GM23338 (cell line): ENCODE data around the gene TCERG1L. TPM values are rescaled to one million over a fixed set of nuclear protein-coding genes. Genes with fewer than 3 reads are reported as not detected.

Source experiments
- ATAC-seq: fragments of 200-7000 bp; cut with Tn5 transposase; 3 replicates; pipeline ENCODE4 v1.9.1; 2020
- DNase-seq: peaks from one replicate; pipeline ENCODE4 v3.0.0-alpha.2; 2015; ENCODE audit warnings: low spot score
- H2AFZ ChIP-seq: fragments of 200-600 bp; sonication (generic); 2 replicates; pipeline ENCODE4 v1.8.0; 2016; ENCODE audit warnings: antibody characterized with exemption, mild to moderate bottlenecking, moderate library complexity
- H3F3A ChIP-seq: fragments of 200-600 bp; sonication (generic); replicated peaks from 2 replicates; pipeline ENCODE4 v1.8.0; 2017; ENCODE audit warnings: antibody characterized with exemption, mixed run types, low read depth
- H3K27ac ChIP-seq: fragments of 200-600 bp; sonication (generic); 2 replicates; pipeline ENCODE4 v1.6.1; 2016; ENCODE audit warnings: low read depth
- H3K27me3 ChIP-seq: fragments of 200-600 bp; sonication (generic); 2 replicates; pipeline ENCODE4 v1.8.0; 2016; ENCODE audit warnings: mild to moderate bottlenecking, mixed run types, moderate library complexity; ENCODE audit not compliant: insufficient read depth
- H3K36me3 ChIP-seq: fragments of 200-600 bp; sonication (generic); 2 replicates; pipeline ENCODE4 v1.8.0; 2016; ENCODE audit warnings: mild to moderate bottlenecking; ENCODE audit not compliant: insufficient read depth
- H3K4me1 ChIP-seq: fragments of 200-600 bp; sonication (generic); 2 replicates; pipeline ENCODE4 v1.8.0; 2016; ENCODE audit warnings: mild to moderate bottlenecking, moderate library complexity; ENCODE audit not compliant: insufficient read depth
- H3K4me2 ChIP-seq: fragments of 200-600 bp; sonication (generic); 2 replicates; pipeline ENCODE4 v1.7.1; 2017; ENCODE audit warnings: mixed run types
- H3K4me3 ChIP-seq: fragments of 200-600 bp; sonication (generic); 2 replicates; pipeline ENCODE4 v1.6.1; 2016; ENCODE audit warnings: mixed run types
- H3K79me2 ChIP-seq: fragments of 200-600 bp; sonication (generic); replicated peaks from 2 replicates; pipeline ENCODE4 v1.8.0; 2017; ENCODE audit warnings: mild to moderate bottlenecking; ENCODE audit not compliant: insufficient read depth
- H3K9me2 ChIP-seq: fragments of 200-600 bp; sonication (generic); 2 replicates; pipeline ENCODE4 v1.8.0; 2017; ENCODE audit not compliant: insufficient read depth
- H4K20me1 ChIP-seq: fragments of 200-600 bp; sonication (generic); replicated peaks from 2 replicates; pipeline ENCODE4 v1.8.0; 2017; ENCODE audit warnings: mild to moderate bottlenecking; ENCODE audit not compliant: insufficient read depth
- H3K27ac Mint-ChIP-seq: 2 replicates; pipeline ENCODE4 v1.8.0; 2020; ENCODE audit warnings: inconsistent platforms, mild to moderate bottlenecking, moderate library complexity, mixed read lengths
- H3K27me3 Mint-ChIP-seq: 3 replicates; pipeline ENCODE4 v1.8.0; 2022; ENCODE audit warnings: low read depth, mild to moderate bottlenecking, moderate library complexity, mixed read lengths, inconsistent platforms; ENCODE audit not compliant: insufficient read depth, poor library complexity
- H3K36me3 Mint-ChIP-seq: 3 replicates; pipeline ENCODE4 v1.8.0; 2021; ENCODE audit warnings: low read depth, mild to moderate bottlenecking, inconsistent platforms, moderate library complexity, mixed read lengths
- H3K4me1 Mint-ChIP-seq: 3 replicates; pipeline ENCODE4 v1.8.0; 2020; ENCODE audit warnings: mild to moderate bottlenecking, inconsistent platforms, mixed read lengths
- H3K4me3 Mint-ChIP-seq: 3 replicates; pipeline ENCODE4 v1.8.0; 2021; ENCODE audit warnings: moderate library complexity, mild to moderate bottlenecking, inconsistent platforms, mixed read lengths
- H3K9me3 Mint-ChIP-seq: 3 replicates; pipeline ENCODE4 v1.8.0; 2020; ENCODE audit warnings: moderate library complexity, mild to moderate bottlenecking, inconsistent platforms, mixed read lengths
- CREB1 ChIP-seq: fragments of 250-450 bp; sonication (Bioruptor Pico); IDR thresholded peaks from 2 replicates; pipeline ENCODE4 v1.5.0; 2020; ENCODE audit warnings: low read depth, mild to moderate bottlenecking, moderate library complexity
- EZH2 ChIP-seq: fragments of 200-600 bp; sonication (generic); IDR thresholded peaks from one replicate; pipeline ENCODE4 v1.8.0; 2017; ENCODE audit warnings: antibody characterized with exemption, mild to moderate bottlenecking, low read depth; ENCODE audit not compliant: unreplicated experiment
- EZH2phosphoT487 ChIP-seq: fragments of 200-600 bp; sonication (generic); IDR thresholded peaks from one replicate; pipeline ENCODE4 v1.8.1; 2018; ENCODE audit warnings: antibody characterized with exemption; ENCODE audit not compliant: unreplicated experiment
- JUNB ChIP-seq: IDR thresholded peaks from one replicate; pipeline ENCODE4 v1.6.1; 2016; ENCODE audit warnings: antibody characterized with exemption; ENCODE audit not compliant: unreplicated experiment
- POLR2AphosphoS5 ChIP-seq: IDR thresholded peaks from 2 replicates; pipeline ENCODE4 v1.6.1; 2016; ENCODE audit warnings: antibody characterized with exemption, low read depth
- STAT1 ChIP-seq: IDR thresholded peaks from one replicate; pipeline ENCODE4 v1.6.1; 2016; ENCODE audit warnings: antibody characterized with exemption; ENCODE audit not compliant: unreplicated experiment
- ZNF114 ChIP-seq: fragments of 250-450 bp; sonication (Bioruptor Pico); IDR thresholded peaks from 2 replicates; pipeline ENCODE4 v1.5.0; 2020; ENCODE audit warnings: mild to moderate bottlenecking, moderate library complexity
- ZNF331 ChIP-seq: fragments of 250-450 bp; sonication (Bioruptor Pico); IDR thresholded peaks from 2 replicates; pipeline ENCODE4 v1.5.0; 2020; ENCODE audit warnings: low read depth, mild to moderate bottlenecking, moderate library complexity
- polyA plus RNA-seq: library from polyadenylated mRNA; unstranded; fragments of >200 nt; fragmentation: Nextera tagmentation; extraction: Ambion mirVana; gene quantifications from 2 replicates; pipeline ENCODE4 v1.2.1, GENCODE V29; 2016
- total RNA-seq: library from RNA; depleted of rRNA; stranded (reverse); fragments of >200 nt; shearing (Covaris generic); gene quantifications from 2 replicates; pipeline ENCODE4 v1.2.3, GENCODE V29; 2014
- TF ChIP-seq, protein P1 (sequence below): IDR thresholded peaks from 2 replicates; pipeline ENCODE4 v1.6.1; 2016; ENCODE audit warnings: antibody characterized with exemption
- TF ChIP-seq, protein P2 (sequence below), 2 experiments: fragments of 200-600 bp in 1 of 2; sonication (generic) in 1 of 2; conservative IDR thresholded peaks; 2 replicates each; pipeline versions ENCODE4 v1.5.1 to v1.6.1; 2016 to 2017; ENCODE audit warnings: antibody characterized with exemption in 2 of 2, low read depth in 2 of 2, mild to moderate bottlenecking in 2 of 2, moderate library complexity in 1 of 2

The TCERG1L gene
- total and polyA plus RNA-seq, 2 experiments from 2014 or later: 3.9 to 5.5 TPM

DNA sequence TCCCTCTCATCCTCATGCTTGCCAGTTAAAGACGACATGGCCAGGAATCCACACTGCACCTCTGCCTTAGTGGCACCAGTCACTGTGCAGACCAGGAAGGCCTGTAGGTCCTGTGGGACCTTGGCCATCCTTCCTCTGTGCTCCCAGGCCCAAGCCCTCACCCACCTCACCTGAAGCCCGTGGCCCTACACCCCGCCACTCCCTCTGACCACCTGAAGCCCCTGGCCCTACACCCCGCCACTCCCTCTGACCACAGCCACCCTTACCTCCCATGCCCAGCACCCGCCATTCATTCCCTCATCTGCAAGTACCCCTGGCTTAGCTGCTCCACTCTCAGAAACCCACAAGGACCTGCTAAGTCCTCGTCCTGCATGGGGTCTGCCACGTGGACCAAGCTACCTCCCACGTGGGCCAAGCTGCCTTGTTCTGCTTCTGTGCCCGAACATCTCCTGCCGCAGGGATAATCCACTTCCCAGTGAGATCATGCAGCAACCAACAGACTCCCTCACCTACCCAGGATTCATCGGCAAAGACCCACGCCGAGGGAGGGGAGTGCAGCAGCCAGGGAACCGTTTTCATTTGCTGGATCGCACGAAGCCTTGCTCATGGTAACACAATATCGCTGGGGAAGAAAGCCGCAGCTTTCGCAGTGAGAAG, 151.2 kb downstream of the TCERG1L start:
- H3K4me1 Mint-ChIP-seq: peaks cover 5% of the 10 kb centered on the region; the same call in 2 of the 3 replicates

GRCh38 chr10:131159771-131160170, 151.8 kb downstream of the TCERG1L start:
- H3K4me3 Mint-ChIP-seq: no peak overlapping the region
- H3K27me3 Mint-ChIP-seq: no peaks in the 10 kb centered on the region
- no peak for DNase-seq
- Histone ChIP-seq H2AFZ (no peak overlapping the region), H3K4me3 (no peak overlapping the region), H3K27ac (no peak overlapping the region), H3K36me3 (no peaks in the 10 kb centered on the region), H3F3A (no peaks in the 10 kb centered on the region), H4K20me1 (no peaks in the 10 kb centered on the region), H3K27me3 (no peaks in the 10 kb centered on the region), H3K4me1 (no peaks in the 10 kb centered on the region), H3K4me2 (no peak overlapping the region), H3K79me2 (no peaks in the 10 kb centered on the region), H3K9me2 (no peaks in the 10 kb centered on the region)
- H3K36me3 Mint-ChIP-seq: peaks cover 17% of the 10 kb centered on the region
- no peak for TF ChIP-seq CREB1
- TF ChIP-seq STAT1: no peak
- TF ChIP-seq, protein P1, sequence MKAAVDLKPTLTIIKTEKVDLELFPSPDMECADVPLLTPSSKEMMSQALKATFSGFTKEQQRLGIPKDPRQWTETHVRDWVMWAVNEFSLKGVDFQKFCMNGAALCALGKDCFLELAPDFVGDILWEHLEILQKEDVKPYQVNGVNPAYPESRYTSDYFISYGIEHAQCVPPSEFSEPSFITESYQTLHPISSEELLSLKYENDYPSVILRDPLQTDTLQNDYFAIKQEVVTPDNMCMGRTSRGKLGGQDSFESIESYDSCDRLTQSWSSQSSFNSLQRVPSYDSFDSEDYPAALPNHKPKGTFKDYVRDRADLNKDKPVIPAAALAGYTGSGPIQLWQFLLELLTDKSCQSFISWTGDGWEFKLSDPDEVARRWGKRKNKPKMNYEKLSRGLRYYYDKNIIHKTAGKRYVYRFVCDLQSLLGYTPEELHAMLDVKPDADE: no peak
- TF ChIP-seq JUNB: no peak
- no peak for TF ChIP-seq ZNF114
- TF ChIP-seq POLR2AphosphoS5: no peak
- no peak for TF ChIP-seq EZH2
- peaks cover 5% of the 10 kb centered on the region; the same call in 2 of the 3 replicates for H3K4me1 Mint-ChIP-seq
- no peak overlapping the region for H3K27ac Mint-ChIP-seq
- peaks cover 89% of the 10 kb centered on the region for H3K9me3 Mint-ChIP-seq
- no peak for ATAC-seq

More for the DNA sequence above, 151.2 kb downstream of the TCERG1L start:
- no peak overlapping the region for H3K27ac ChIP-seq
- no peak overlapping the region for H3K4me3 ChIP-seq
- no peaks in the 10 kb centered on the region for H3K4me1 ChIP-seq
- peaks cover 17% of the 10 kb centered on the region for H3K36me3 Mint-ChIP-seq
- H3K27ac Mint-ChIP-seq: no peak overlapping the region
- H3K79me2 ChIP-seq: no peaks in the 10 kb centered on the region
- no peaks in the 10 kb centered on the region for H3K9me2 ChIP-seq
- H3K9me3 Mint-ChIP-seq: peaks cover 87% of the 10 kb centered on the region
- DNase-seq (no peak), ATAC-seq (no peak)
- H3F3A ChIP-seq: no peaks in the 10 kb centered on the region
- TF ChIP-seq ZNF114: no peak
- TF ChIP-seq, protein P1: no peak
- no peak overlapping the region for H3K4me3 Mint-ChIP-seq
- no peaks in the 10 kb centered on the region for H3K27me3 ChIP-seq
- no peaks in the 10 kb centered on the region for H4K20me1 ChIP-seq
- H3K27me3 Mint-ChIP-seq: no peaks in the 10 kb centered on the region
- H2AFZ ChIP-seq: no peak overlapping the region
- H3K36me3 ChIP-seq: no peaks in the 10 kb centered on the region
- H3K4me2 ChIP-seq: no peak overlapping the region

DNA sequence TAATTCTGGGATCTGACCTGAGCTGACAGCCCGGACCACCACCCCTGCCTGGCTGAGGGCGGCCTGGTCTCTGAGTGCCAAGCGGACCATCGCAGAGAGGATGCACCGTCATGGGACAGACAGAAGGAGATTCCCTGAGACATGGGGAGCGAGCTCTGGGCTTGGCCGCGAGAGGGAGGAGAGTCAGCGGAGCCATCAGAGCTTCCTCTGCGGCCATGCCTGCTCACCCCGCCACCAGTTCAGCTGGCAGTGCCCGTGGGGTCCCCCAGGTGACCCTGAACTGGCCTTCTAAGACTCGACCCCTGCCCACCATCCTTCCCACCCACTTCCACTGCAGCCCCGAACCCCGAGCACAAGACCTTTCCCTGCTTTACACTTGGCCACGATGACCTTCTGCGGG, 152.8 kb downstream of the TCERG1L start:
- Mint-ChIP-seq H3K36me3 (peaks cover 20% of the 10 kb centered on the region), H3K4me3 (no peak overlapping the region), H3K27ac (no peak overlapping the region), H3K9me3 (peaks cover 93% of the 10 kb centered on the region), H3K4me1 (peaks cover 5% of the 10 kb centered on the region; the same call in 2 of the 3 replicates), H3K27me3 (no peaks in the 10 kb centered on the region)
- no peak for DNase-seq
- Histone ChIP-seq H4K20me1 (no peaks in the 10 kb centered on the region), H3K27ac (no peak overlapping the region), H3K4me2 (no peak overlapping the region), H3K4me1 (no peaks in the 10 kb centered on the region), H3K4me3 (no peak overlapping the region), H3K9me2 (no peaks in the 10 kb centered on the region), H3K27me3 (no peaks in the 10 kb centered on the region), H3F3A (no peaks in the 10 kb centered on the region), H3K36me3 (no peaks in the 10 kb centered on the region), H3K79me2 (no peaks in the 10 kb centered on the region), H2AFZ (no peak overlapping the region)
- ATAC-seq: no peak
- TF ChIP-seq, protein P2, sequence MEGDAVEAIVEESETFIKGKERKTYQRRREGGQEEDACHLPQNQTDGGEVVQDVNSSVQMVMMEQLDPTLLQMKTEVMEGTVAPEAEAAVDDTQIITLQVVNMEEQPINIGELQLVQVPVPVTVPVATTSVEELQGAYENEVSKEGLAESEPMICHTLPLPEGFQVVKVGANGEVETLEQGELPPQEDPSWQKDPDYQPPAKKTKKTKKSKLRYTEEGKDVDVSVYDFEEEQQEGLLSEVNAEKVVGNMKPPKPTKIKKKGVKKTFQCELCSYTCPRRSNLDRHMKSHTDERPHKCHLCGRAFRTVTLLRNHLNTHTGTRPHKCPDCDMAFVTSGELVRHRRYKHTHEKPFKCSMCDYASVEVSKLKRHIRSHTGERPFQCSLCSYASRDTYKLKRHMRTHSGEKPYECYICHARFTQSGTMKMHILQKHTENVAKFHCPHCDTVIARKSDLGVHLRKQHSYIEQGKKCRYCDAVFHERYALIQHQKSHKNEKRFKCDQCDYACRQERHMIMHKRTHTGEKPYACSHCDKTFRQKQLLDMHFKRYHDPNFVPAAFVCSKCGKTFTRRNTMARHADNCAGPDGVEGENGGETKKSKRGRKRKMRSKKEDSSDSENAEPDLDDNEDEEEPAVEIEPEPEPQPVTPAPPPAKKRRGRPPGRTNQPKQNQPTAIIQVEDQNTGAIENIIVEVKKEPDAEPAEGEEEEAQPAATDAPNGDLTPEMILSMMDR (conservative IDR thresholded peaks at IDR 0.05; ENCODE audit: low read depth in 2 of 2): no peak
- TF ChIP-seq EZH2phosphoT487: no peak
- TF ChIP-seq JUNB: no peak
- no peak for TF ChIP-seq ZNF331 (CRISPR knock-in tag)
- TF ChIP-seq STAT1: no peak
- TF ChIP-seq EZH2: no peak
- TF ChIP-seq CREB1: no peak
- TF ChIP-seq POLR2AphosphoS5: no peak
